ENCODE results near the gene CLHC1. TPM values are rescaled to one million over a fixed set of nuclear protein-coding genes. Genes with fewer than 3 reads are reported as not detected.

Gene CLHC1
- total and polyA plus RNA-seq, 2 of the 8 experiments (the other 6 are each of a cell fraction or from before 2014, with no cell fraction given): 2.6 to 10.8 TPM

DNA sequence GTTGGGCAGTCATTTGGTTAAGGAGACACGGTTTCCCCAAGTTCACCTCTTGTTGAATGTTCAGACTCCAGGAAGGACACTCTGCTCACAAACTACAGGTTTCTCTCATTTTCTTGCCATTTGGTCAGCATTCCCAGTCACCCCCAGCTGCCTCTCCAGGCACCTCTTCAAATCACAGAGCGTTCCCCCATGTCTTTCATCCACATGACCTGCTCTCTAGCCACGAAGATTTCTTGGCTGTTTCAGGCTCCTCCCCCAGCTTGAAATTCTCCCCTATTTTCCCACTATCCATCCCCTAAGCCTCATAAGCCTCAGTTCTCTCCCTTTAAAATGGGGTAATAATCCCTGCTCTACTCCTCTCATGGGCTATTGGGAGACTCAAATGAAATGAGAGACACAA is 92.8 kb downstream of the CLHC1 start (continued):
- TF ChIP-seq, protein P1, sequence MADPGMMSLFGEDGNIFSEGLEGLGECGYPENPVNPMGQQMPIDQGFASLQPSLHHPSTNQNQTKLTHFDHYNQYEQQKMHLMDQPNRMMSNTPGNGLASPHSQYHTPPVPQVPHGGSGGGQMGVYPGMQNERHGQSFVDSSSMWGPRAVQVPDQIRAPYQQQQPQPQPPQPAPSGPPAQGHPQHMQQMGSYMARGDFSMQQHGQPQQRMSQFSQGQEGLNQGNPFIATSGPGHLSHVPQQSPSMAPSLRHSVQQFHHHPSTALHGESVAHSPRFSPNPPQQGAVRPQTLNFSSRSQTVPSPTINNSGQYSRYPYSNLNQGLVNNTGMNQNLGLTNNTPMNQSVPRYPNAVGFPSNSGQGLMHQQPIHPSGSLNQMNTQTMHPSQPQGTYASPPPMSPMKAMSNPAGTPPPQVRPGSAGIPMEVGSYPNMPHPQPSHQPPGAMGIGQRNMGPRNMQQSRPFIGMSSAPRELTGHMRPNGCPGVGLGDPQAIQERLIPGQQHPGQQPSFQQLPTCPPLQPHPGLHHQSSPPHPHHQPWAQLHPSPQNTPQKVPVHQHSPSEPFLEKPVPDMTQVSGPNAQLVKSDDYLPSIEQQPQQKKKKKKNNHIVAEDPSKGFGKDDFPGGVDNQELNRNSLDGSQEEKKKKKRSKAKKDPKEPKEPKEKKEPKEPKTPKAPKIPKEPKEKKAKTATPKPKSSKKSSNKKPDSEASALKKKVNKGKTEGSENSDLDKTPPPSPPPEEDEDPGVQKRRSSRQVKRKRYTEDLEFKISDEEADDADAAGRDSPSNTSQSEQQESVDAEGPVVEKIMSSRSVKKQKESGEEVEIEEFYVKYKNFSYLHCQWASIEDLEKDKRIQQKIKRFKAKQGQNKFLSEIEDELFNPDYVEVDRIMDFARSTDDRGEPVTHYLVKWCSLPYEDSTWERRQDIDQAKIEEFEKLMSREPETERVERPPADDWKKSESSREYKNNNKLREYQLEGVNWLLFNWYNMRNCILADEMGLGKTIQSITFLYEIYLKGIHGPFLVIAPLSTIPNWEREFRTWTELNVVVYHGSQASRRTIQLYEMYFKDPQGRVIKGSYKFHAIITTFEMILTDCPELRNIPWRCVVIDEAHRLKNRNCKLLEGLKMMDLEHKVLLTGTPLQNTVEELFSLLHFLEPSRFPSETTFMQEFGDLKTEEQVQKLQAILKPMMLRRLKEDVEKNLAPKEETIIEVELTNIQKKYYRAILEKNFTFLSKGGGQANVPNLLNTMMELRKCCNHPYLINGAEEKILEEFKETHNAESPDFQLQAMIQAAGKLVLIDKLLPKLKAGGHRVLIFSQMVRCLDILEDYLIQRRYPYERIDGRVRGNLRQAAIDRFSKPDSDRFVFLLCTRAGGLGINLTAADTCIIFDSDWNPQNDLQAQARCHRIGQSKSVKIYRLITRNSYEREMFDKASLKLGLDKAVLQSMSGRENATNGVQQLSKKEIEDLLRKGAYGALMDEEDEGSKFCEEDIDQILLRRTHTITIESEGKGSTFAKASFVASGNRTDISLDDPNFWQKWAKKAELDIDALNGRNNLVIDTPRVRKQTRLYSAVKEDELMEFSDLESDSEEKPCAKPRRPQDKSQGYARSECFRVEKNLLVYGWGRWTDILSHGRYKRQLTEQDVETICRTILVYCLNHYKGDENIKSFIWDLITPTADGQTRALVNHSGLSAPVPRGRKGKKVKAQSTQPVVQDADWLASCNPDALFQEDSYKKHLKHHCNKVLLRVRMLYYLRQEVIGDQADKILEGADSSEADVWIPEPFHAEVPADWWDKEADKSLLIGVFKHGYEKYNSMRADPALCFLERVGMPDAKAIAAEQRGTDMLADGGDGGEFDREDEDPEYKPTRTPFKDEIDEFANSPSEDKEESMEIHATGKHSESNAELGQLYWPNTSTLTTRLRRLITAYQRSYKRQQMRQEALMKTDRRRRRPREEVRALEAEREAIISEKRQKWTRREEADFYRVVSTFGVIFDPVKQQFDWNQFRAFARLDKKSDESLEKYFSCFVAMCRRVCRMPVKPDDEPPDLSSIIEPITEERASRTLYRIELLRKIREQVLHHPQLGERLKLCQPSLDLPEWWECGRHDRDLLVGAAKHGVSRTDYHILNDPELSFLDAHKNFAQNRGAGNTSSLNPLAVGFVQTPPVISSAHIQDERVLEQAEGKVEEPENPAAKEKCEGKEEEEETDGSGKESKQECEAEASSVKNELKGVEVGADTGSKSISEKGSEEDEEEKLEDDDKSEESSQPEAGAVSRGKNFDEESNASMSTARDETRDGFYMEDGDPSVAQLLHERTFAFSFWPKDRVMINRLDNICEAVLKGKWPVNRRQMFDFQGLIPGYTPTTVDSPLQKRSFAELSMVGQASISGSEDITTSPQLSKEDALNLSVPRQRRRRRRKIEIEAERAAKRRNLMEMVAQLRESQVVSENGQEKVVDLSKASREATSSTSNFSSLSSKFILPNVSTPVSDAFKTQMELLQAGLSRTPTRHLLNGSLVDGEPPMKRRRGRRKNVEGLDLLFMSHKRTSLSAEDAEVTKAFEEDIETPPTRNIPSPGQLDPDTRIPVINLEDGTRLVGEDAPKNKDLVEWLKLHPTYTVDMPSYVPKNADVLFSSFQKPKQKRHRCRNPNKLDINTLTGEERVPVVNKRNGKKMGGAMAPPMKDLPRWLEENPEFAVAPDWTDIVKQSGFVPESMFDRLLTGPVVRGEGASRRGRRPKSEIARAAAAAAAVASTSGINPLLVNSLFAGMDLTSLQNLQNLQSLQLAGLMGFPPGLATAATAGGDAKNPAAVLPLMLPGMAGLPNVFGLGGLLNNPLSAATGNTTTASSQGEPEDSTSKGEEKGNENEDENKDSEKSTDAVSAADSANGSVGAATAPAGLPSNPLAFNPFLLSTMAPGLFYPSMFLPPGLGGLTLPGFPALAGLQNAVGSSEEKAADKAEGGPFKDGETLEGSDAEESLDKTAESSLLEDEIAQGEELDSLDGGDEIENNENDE (IDR thresholded peaks at IDR 0.05; ENCODE audit: insufficient replicate concordance, low read length): no peak
- TF ChIP-seq BCL11A (IDR thresholded peaks at IDR 0.05; ENCODE audit: low read depth in 2 of 2, low read length in 2 of 2): no peak
